ENCODE data around the gene VPS39. TPM values are rescaled to one million over a fixed set of nuclear protein-coding genes. Genes with fewer than 3 reads are reported as not detected.

Gene VPS39
- total and polyA plus RNA-seq, 2 donors (not counting 3 experiments of a cell fraction or from before 2014, with no cell fraction given), result 56.5 to 56.7 TPM

- intact Hi-C loops (cut with micrococcal nuclease) (no loop called here), dilution Hi-C loops (cut with MboI; ENCODE audit: extremely low pct_ligation_motif_present, low sequenced_read_pairs) (no loop called here)
- Histone ChIP-seq H3K27me3 (ENCODE audit: control insufficient read depth in 2 of 2, insufficient read depth in 2 of 2, low read length in 2 of 2) (peaks cover 11% of the 10 kb centered on the region in 2 experiments), H3K4me2 (ENCODE audit: insufficient read depth, low read length) (no peak overlapping the region), H3K4me1 (ENCODE audit: control insufficient read depth, extremely low read depth, insufficient read depth, low read length) (no peaks in the 10 kb centered on the region), H3K4me3 (replicated peaks in 1 of 3; ENCODE audit: insufficient read depth in 1 of 3, low read depth in 1 of 3, low read length in 3 of 3) (no peak overlapping the region), H3K79me2 (ENCODE audit: control insufficient read depth, insufficient read depth, low read length) (no peaks in the 10 kb centered on the region), H3K36me3 (ENCODE audit: control insufficient read depth in 2 of 2, extremely low read depth in 1 of 2, insufficient read depth in 2 of 2, low read length in 2 of 2) (no peaks in the 10 kb centered on the region), H3K27ac (ENCODE audit: insufficient read depth, low read depth, low read length) (no peak overlapping the region), H2AFZ (ENCODE audit: low read depth, low read length) (no peak overlapping the region), H3K9me3 (replicated peaks; ENCODE audit: control insufficient read depth, insufficient read depth, low read length) (no peaks in the 10 kb centered on the region), H3K9me1 (replicated peaks; ENCODE audit: control insufficient read depth, extremely low read depth, insufficient read depth, low read length) (no peaks in the 10 kb centered on the region), H4K20me1 (replicated peaks; ENCODE audit: control insufficient read depth, extremely low read depth, insufficient read depth, low read length) (no peaks in the 10 kb centered on the region), H3K9ac (replicated peaks; ENCODE audit: extremely low read depth, insufficient read depth, low read length) (no peak overlapping the region)
- no peak for TF ChIP-seq MAX (IDR thresholded peaks at IDR 0.05; ENCODE audit: insufficient read depth, insufficient read length)
- no peak for TF ChIP-seq MYC (IDR thresholded peaks at IDR 0.05; ENCODE audit: low read depth, low read length)
- TF ChIP-seq POLR2AphosphoS5 (IDR thresholded peaks at IDR 0.05; ENCODE audit: insufficient read depth, low read depth, low read length), result no peak
- no peak for TF ChIP-seq EZH2 (IDR thresholded peaks at IDR 0.05; ENCODE audit: borderline replicate concordance, low read depth, low read length, severe bottlenecking)
- TF ChIP-seq FOS (IDR thresholded peaks at IDR 0.05; ENCODE audit: borderline replicate concordance, insufficient read depth, low read length), result no peak
- TF ChIP-seq JUN (IDR thresholded peaks at IDR 0.05; ENCODE audit: borderline replicate concordance, insufficient read depth, insufficient read length, low read depth), result no peak
- TF ChIP-seq CTCF (IDR thresholded peaks at IDR 0.05; ENCODE audit: extremely low read depth in 1 of 2, insufficient read depth in 1 of 2, low read depth in 1 of 2, low read length in 2 of 2), result no peak
- TF ChIP-seq GATA2 (IDR thresholded peaks at IDR 0.05; ENCODE audit: insufficient read depth, insufficient read length, low read depth, low read length), result no peak
- no peak for TF ChIP-seq POLR2A (IDR thresholded peaks at IDR 0.05; ENCODE audit: low read depth, low read length)
- DNase-seq (ENCODE audit: low read depth, low spot score) (no peak), FAIRE-seq (no peak)
- CTCF ChIA-PET, result interaction anchor here (1.2 to 5.6 kb wide), 9 partner anchors 11 to 144 kb away, joined by 3 to 96 read pairs (median 13); no protein-coding TSS in a partner anchor
- BruUV-seq (replicated peaks), result no TSS peak
- POLR2A ChIA-PET, result no interaction called here
These were observed 72.8 kb downstream of the VPS39 start for GRCh38 chr15:42135351-42135750.
